Fibroblast of skin of abdomen (primary cell): ENCODE data around the gene DAPK3.
"Not testable (repeated sequence)": the region's sequence is repeated elsewhere in the genome, so short reads cannot be mapped to it uniquely, and the experiment has no call there.

Source experiments
- DNase-seq: peaks from one replicate; pipeline ENCODE4 v3.0.0-alpha.2; 2013

Gene DAPK3

GRCh38 chr19:3977242-3978143 is 6.6 kb upstream of the DAPK3 start:
- no peak for DNase-seq

- no peak for DNase-seq
Measured at GRCh38 chr19:3976495-3977241, 5.8 kb upstream of the DAPK3 start.

DNA sequence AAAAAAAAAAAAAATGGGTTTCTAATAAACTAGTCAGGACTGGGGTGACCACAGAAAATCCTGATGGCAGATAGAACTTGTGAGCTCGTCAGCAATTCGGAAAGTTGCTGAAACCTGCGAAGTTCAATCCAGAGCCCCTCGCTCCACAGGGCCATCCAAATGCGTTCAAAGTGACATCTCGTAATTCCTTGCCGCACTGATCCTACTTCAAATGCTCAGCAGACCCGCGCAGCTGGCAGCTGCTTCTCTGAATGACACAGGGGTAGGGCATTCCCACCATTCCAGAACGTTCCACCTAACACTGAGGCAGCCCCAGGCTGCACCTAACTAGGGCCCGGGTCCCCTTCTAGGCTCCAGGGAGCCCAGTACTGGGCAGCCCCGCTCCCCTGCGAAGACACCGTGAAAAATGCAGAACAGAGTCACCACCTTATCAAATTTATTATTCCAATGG is 4.8 kb upstream of the DAPK3 start:
- DNase-seq: no peak

DNA sequence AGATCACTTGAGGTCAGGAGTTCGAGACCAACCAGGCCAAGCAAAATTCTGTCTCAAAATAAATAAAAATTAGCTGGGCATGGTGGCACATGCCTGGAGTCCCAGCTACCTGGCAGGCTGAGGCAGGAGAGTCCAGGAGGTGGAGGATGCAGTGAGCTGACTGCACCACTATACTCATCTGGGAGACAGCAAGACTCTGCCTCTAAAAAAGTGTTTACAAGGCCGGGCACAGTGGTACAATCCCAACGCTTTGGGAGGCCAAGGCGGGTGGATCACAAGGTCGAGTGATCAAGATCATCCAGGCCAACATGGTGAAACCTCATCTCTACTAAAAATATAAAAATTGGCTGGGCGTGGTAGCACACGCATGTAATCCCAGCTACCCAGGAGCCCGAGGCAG is 4.2 kb upstream of the DAPK3 start:
- no peak for DNase-seq

GRCh38 chr19:3970313-3970807 is 539 bp downstream of the DAPK3 start:
- DNase-seq: no peak

- peak; percentile 88 for DNase-seq
Measured at GRCh38 chr19:3969435-3970312, 1.2 kb downstream of the DAPK3 start.

GRCh38 chr19:3968556-3969434 is 2.1 kb downstream of the DAPK3 start:
- peak; percentile 100 for DNase-seq

GRCh38 chr19:3967983-3968382 is 2.9 kb downstream of the DAPK3 start:
- not testable (repeated sequence) for DNase-seq

DNA sequence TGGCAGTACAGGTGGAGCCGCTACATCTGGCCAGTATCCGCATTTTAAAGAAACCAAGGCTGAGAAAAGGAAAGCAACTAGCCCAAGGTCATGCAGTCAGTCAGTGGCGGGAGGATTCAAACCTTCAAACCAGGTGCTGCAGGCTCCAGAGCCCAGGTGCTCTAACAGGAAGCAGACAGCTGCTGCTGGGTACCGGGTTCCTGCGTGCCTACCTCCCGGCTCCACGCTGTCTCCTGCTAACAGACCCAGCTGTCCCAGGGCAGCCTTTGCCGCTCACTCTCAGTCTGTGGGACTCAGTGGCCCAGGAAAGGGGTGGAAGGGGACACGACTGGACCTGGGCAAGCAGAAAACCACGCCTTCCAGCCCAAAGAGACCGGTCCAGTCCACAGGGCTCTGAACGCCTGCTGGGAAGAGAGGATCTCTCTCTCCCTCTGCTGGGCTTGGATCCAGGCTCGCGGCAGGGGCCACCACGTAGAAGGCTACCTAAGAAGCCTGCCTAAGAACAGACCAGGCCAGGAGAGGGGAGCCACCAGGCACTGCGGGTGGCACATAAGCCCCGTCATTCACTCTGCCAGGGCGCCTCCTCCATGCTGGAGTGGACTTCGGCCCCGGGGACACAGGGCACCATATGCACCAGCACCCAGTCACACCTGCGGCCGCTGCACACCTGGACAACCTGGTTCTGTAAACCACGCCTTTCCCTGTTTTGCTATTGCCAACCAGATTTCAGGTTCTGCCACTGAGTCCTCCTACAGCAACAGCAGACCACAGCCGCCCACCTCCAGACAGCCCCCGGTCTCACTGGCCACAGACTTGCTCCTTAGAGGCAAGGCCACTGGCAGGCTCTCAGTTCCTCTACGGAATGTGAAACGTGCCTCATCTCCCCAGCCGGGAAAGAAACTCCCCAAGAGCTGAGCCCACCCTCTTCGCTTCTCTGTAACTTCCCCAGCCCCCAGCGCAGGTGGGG is 4.6 kb downstream of the DAPK3 start:
- DNase-seq: no peak

DNA sequence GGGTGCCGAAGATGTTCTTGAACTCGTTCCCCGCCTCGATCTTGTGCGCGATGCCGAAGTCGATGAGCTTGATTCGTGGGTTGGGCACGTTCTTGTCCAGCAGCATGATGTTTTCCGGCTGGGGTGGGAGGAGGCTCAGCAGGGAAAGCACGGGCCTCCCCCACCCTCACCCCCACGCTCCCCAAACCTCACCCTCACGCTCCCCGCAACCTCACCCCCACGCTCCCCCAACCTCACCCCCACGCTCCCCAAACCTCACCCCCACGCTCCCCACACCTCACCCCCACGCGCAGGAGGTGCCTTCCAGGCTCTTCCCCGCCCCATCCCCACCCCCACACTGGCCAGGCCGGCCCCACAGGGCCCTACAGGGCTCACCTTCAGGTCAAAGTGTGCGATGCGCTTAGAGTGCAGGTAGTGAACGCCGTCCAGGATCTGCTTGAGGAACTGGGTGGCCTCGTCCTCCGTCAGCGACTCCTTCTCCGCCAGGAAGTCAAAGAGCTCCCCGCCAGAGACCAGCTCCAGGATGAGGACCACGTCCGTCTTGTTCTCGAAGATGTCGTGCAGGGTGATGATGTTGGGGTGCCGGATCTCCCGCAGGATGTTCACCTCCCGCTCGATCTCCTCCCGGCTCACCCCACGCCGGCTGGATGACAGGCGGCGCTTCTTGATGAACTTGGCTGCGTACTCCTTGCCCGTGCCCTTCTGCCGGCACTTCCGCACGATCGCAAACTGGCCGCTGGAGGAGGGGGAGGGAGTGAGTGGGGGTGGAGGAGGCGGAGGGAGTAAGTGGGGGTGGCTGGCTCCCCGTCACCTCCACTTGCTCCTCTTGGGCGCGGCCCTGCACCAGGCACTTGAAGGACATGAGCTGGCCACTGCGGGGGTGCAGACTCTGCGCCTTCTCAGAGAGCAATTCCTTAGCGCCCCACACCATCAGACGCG is 6.4 kb downstream of the DAPK3 start:
- no peak for DNase-seq

DNA sequence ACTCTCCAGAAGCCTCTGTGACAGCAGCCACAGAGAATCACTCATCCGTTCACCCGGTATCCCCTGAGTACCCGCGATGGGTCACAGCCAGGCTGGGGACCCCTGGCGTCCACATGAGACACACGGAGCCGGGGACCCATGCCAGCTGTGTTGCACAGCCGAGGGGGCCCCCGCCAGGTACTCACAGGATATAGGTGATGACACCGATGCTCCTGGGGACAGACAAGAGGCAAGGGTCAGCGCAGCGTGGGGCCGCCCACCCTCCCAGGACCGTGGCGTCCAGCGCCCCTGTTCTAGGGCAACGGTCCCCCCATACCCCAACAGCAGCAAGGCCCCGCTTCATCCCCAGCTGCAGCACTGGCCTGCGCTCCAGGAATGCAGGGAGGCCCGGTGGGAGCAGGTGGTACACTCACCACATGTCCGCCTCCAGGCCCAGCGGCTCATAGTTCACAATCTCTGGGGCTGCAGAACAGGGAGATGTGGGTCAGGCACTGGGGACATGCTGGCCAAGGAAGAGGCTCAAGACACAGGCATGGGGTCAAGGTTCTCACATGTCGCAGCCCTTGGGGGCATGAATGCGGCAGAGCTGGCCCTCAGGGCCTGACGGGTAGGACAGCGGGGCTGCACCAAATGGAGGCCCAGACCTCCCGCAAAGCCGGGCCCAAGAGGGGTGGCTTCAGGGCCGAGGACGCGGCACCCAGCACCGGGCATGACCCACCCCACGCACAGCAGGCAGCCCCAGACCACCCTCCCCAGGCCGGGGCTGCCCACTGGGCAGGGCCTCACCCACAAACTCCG is 7.2 kb downstream of the DAPK3 start:
- DNase-seq: no peak

DNA sequence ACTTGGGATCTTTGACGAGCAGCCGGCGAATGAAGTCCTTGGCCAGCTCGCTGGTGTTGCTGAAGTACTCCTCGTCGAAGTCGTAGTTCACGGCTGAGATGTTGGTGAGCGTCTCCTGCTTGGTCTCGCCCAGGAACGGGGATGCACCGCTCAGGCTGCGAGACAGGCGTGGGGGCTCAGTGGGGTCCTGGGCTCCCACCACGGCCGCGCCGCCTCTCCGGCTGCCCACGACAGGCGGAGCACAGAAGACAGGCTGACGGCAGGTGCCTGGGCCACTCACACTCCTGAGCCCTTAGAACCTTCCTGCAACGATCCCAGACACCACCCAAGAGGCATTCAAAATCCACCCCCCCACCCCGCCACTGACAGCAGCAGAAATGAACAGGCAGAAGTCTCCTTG is 9.9 kb downstream of the DAPK3 start:
- DNase-seq: no peak

DNA sequence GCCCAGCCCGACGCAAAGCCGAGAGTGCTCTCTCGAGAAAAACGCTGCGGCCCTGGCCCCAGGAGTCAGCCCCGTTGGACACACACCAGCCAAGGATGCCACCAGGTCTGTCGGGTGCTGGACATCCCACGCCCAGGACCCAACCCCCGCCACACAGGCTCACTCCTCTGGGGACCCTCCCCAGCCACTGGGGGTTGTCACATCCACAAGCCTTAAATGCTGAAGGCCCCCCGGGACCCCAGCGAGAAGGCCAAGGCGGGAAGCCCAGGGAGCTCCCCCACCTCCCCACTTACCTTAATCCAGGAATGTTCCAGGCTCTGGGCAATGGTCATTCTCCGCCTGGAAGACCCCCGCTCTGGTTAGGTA is 11.2 kb downstream of the DAPK3 start:
- no peak for DNase-seq

DNA sequence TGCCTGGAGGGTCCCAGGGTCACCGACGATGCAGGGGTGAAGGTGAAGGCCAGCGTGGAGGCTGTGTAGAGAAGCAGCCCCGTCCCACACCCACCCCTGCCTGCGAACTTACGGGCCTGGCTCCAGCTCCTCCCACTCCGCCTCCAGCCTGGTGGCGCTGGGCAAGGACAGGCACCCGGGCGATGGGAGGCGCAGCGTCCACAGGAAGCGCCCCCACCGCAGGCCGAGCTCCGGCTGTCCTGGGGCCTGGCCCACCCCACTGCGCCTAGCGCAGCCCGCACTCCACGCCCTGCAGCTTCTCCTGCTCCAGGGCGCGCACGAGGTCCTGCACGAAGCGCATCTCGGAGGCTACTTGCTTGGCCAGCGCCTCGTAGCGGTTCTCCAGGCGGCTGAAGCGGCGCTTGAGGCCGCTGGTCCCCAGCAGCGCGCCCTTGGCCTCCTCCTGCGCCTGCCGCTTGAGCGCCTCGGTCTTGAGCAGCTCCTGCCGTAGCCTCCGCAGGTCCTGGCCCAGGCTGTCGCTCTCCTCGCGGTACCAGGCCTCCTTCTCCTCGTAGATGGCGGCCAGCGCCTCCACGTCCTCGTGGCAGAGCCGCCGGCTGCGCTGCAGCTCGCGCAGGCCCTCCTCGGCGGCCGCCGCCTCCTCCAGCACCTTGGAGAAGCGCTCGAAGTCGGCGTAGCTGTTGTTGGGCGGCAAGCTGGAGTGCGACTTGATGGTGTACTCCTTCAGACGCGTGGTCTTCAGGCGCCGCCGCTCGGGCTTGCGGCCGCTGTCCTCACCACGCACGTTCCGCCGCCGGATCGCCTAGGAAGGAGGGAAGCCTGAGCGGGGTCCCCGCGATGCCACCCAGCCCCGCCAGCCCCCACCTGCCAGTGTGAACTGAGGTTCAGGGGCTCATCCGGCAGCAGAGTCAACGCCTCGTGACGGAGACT is 11.8 kb downstream of the DAPK3 start:
- no peak for DNase-seq

DNA sequence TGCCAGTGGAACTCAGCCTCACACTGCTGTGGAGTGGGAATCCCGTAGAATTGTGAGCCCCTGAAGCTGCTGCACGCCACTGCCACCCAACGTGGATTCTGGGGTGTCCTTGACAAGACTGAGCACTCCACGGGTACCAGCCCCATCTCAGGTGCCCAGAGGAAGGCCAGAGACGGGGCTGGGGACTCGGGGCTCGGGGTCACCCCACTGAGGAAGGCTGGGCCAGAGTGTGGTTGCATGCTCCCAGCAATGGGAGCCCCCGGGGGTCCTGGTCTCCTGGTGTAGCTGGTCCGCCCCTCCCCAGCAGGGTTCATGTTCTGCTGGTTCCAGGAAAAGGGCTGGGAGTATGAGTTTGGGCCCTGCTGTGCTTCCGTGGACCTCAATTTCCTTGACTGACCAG is 15.2 kb downstream of the DAPK3 start:
- DNase-seq: no peak

DNA sequence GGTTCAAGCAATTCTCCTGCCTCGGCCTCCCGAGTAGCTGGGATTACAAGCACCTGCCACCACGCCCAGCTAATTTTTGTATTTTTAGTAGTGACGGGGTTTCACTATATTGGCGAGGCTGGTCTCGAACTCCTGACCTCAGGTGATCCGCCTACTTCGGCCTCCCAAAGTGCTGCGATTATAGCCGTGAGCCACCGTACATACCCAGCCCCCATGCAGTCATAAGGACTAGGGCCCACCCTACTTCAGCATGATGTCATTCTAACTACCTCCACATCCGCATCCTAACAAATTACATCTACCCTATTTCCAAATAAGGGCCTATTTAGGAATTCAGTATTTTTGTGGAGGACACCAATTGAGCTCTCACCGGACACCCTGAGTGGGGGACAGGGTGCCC is 15.6 kb downstream of the DAPK3 start:
- DNase-seq: not testable (repeated sequence)

GRCh38 chr19:3954107-3954506 is 16.8 kb downstream of the DAPK3 start:
- no peak for DNase-seq
